NB4 (cell line): ENCODE results near the gene FAM216A.
"Not testable (repeated sequence)": the region's sequence is repeated elsewhere in the genome, so short reads cannot be mapped to it uniquely, and the experiment has no call there.

ENCODE experiments used
- CTCF ChIP-seq: IDR thresholded peaks from one replicate; pipeline ENCODE4 v1.5.1; 2012; ENCODE audit warnings: low read depth, low read length
- MYC ChIP-seq: IDR thresholded peaks from 2 replicates; pipeline ENCODE4 v1.6.1; 2011; ENCODE audit warnings: low read depth, low read length
- POLR2A ChIP-seq: IDR thresholded peaks from 2 replicates; pipeline ENCODE4 v1.6.1; 2011; ENCODE audit warnings: mild to moderate bottlenecking; ENCODE audit not compliant: insufficient read length; ENCODE audit errors: extremely low read depth
- TF ChIP-seq, protein P1 (sequence below): IDR thresholded peaks from 2 replicates; pipeline ENCODE4 v1.6.1; 2011; ENCODE audit warnings: low read depth, low read length

- TF ChIP-seq CTCF, MYC, POLR2A: not testable (repeated sequence)
- TF ChIP-seq, protein P1, sequence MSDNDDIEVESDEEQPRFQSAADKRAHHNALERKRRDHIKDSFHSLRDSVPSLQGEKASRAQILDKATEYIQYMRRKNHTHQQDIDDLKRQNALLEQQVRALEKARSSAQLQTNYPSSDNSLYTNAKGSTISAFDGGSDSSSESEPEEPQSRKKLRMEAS: not testable (repeated sequence)
Measured at GRCh38 chr12:110429676-110430075, 39.0 kb upstream of the FAM216A start.
